ENCODE results near the gene NBPF14. TPM values are rescaled to one million over a fixed set of nuclear protein-coding genes. Genes with fewer than 3 reads are reported as not detected.

NBPF14 gene
- total and polyA plus RNA-seq, 2 donors (not counting 1 experiment from before 2014, with no cell fraction given) = 96.2 to 118 TPM

Small RNA genes within 50 kb of the gene (small RNA-seq; reads per million reads assigned to genes)
- gene RF00003 (ENCODE audit: insufficient read length, low read depth, low replicate concordance) = 39.9 reads per million, percentile 92 among the genes with 10 or more reads in this experiment

Other genes with a start within 250 kb of the NBPF14 start
- gene PPIAL4G, start 112.7 kb downstream of the NBPF14 start, total RNA-seq = 1.2 and 1.4 TPM in 2 replicates
- gene PPIAL4G, start 112.7 kb downstream of the NBPF14 start, polyA plus RNA-seq = 0.03 TPM in 1 of 2 replicates, not detected in the other
- gene NUDT4B, start 152.8 kb upstream of the NBPF14 start, total RNA-seq = 2.4 and 2.6 TPM in 2 replicates
- gene NUDT4B, start 152.8 kb upstream of the NBPF14 start, polyA plus RNA-seq = 7.8 and 10.7 TPM in 2 replicates
- 63.9 and 72.5 TPM in 2 replicates for gene PDE4DIP, start 248.4 kb upstream of the NBPF14 start, total RNA-seq
- 13.9 and 18.4 TPM in 2 replicates for gene PDE4DIP, start 248.4 kb upstream of the NBPF14 start, polyA plus RNA-seq